ENCODE results near the gene SPAG5.

DNA sequence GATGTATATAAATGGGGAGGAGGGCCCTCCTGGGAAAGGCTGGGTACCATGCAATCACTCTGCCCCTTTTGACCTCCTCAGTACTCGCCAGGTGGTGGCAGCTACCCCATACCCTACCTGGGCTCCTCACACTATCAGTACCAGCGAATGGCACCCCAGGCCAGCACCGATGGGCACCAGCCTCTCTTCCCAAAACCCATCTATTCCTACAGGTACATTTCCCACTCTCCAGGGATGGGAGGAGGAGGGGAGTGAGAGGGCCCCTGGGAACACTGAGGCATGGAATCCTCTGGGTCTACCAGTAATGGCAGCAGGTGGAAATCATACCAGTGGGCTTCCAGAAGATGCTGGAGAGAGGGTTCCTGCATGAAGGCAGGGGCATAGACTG is 69.8 kb downstream of the SPAG5 start:
- TF ChIP-seq CTCF (IDR thresholded peaks at IDR 0.05; ENCODE audit: low read length) (no peak), EZH2 (IDR thresholded peaks at IDR 0.05; ENCODE audit: borderline replicate concordance, low read length) (no peak)
